Measurements from ENCODE around the gene APH1A. TPM values are rescaled to one million over a fixed set of nuclear protein-coding genes. Genes with fewer than 3 reads are reported as not detected.
A peak's percentile ranks its signal among the peaks of the same experiment; 100 is the strongest.

APH1A gene
- total RNA-seq, 1 experiment from 2014 or later, result 93.8 TPM

GRCh38 chr1:150267896-150268295 lies 920 bp downstream of the APH1A start:
- H3K27me3 ChIP-seq (replicated peaks; ENCODE audit: control insufficient read depth, insufficient read depth, low read length), result no peaks in the 10 kb centered on the region
- no peak for DNase-seq
- H3K4me1 ChIP-seq, result no peaks in the 10 kb centered on the region
- Mint-ChIP-seq H3K4me3 (ENCODE audit: unreplicated experiment) (peak overlapping the region; percentile 87), H3K27me3 (ENCODE audit: insufficient read depth, unreplicated experiment) (no peaks in the 10 kb centered on the region), H3K27ac (ENCODE audit: unreplicated experiment) (peak overlapping the region; percentile 60), H3K9me3 (ENCODE audit: unreplicated experiment) (no peaks in the 10 kb centered on the region), H3K4me1 (ENCODE audit: low read depth, unreplicated experiment) (peaks cover 14% of the 10 kb centered on the region), H3K36me3 (ENCODE audit: insufficient read depth, unreplicated experiment) (peaks cover 5% of the 10 kb centered on the region)
- peak overlapping the region; percentile 68 for H3K4me3 ChIP-seq (ENCODE audit: low read depth, low read length)
- intact Hi-C loops (cut with micrococcal nuclease; ENCODE audit: unreplicated experiment), result loop anchor here (2.0 kb wide), 1 partner anchor 15 kb away; the partner anchor contains the start of gene CIART
- no peaks in the 10 kb centered on the region for H3K9me3 ChIP-seq
- TF ChIP-seq CTCF (IDR thresholded peaks at IDR 0.05; ENCODE audit: insufficient read depth in 1 of 2, low read depth in 1 of 2, low read length in 1 of 2, severe bottlenecking in 1 of 2, unreplicated experiment in 1 of 2), result no peak
- BruUV-seq (replicated peaks), result no TSS peak
- ChIA-PET CTCF (no interaction called here), POLR2A (no interaction called here)
- no peaks in the 10 kb centered on the region; the same call in 1 of the 2 replicates for H3K36me3 ChIP-seq (ENCODE audit: control insufficient read depth, insufficient read depth, low read length)

GRCh38 chr1:150263549-150263948 lies 5.3 kb downstream of the APH1A start:
- ChIA-PET CTCF (no interaction called here), POLR2A (no interaction called here)
- Mint-ChIP-seq H3K9me3 (ENCODE audit: unreplicated experiment) (no peaks in the 10 kb centered on the region), H3K27me3 (ENCODE audit: insufficient read depth, unreplicated experiment) (peaks cover 2% of the 10 kb centered on the region), H3K4me3 (ENCODE audit: unreplicated experiment) (no peak overlapping the region), H3K27ac (ENCODE audit: unreplicated experiment) (no peak overlapping the region), H3K36me3 (ENCODE audit: insufficient read depth, unreplicated experiment) (no peaks in the 10 kb centered on the region), H3K4me1 (ENCODE audit: low read depth, unreplicated experiment) (peaks cover 7% of the 10 kb centered on the region)
- BruUV-seq (replicated peaks), result no TSS peak
- no peak for DNase-seq
- Histone ChIP-seq H3K9me3 (no peaks in the 10 kb centered on the region), H3K36me3 (ENCODE audit: control insufficient read depth, insufficient read depth, low read length) (no peaks in the 10 kb centered on the region; the same call in 1 of the 2 replicates), H3K4me3 (ENCODE audit: low read depth, low read length) (no peak overlapping the region), H3K27me3 (replicated peaks; ENCODE audit: control insufficient read depth, insufficient read depth, low read length) (no peaks in the 10 kb centered on the region), H3K4me1 (no peaks in the 10 kb centered on the region)
- TF ChIP-seq CTCF (IDR thresholded peaks at IDR 0.05; ENCODE audit: insufficient read depth in 1 of 2, low read depth in 1 of 2, low read length in 1 of 2, severe bottlenecking in 1 of 2, unreplicated experiment in 1 of 2), result no peak
- intact Hi-C loops (cut with micrococcal nuclease; ENCODE audit: unreplicated experiment), result no loop called here

- Histone ChIP-seq H3K4me1 (peaks cover 7% of the 10 kb centered on the region; the same call in 1 of the 2 replicates), H3K27me3 (replicated peaks; ENCODE audit: control insufficient read depth, insufficient read depth, low read length) (no peaks in the 10 kb centered on the region), H3K9me3 (no peaks in the 10 kb centered on the region), H3K36me3 (ENCODE audit: control insufficient read depth, insufficient read depth, low read length) (no peaks in the 10 kb centered on the region; the same call in 1 of the 2 replicates), H3K4me3 (ENCODE audit: low read depth, low read length) (no peak overlapping the region)
- intact Hi-C loops (cut with micrococcal nuclease; ENCODE audit: unreplicated experiment), result no loop called here
- ChIA-PET CTCF (no interaction called here), POLR2A (no interaction called here)
- H3K4me3 Mint-ChIP-seq (ENCODE audit: unreplicated experiment), result no peak overlapping the region
- peaks cover 2% of the 10 kb centered on the region for H3K27me3 Mint-ChIP-seq (ENCODE audit: insufficient read depth, unreplicated experiment)
- H3K4me1 Mint-ChIP-seq (ENCODE audit: low read depth, unreplicated experiment), result peaks cover 7% of the 10 kb centered on the region
- no peak for DNase-seq
- no peak overlapping the region for H3K27ac Mint-ChIP-seq (ENCODE audit: unreplicated experiment)
- no peaks in the 10 kb centered on the region for H3K9me3 Mint-ChIP-seq (ENCODE audit: unreplicated experiment)
- no peaks in the 10 kb centered on the region for H3K36me3 Mint-ChIP-seq (ENCODE audit: insufficient read depth, unreplicated experiment)
- TF ChIP-seq CTCF (IDR thresholded peaks at IDR 0.05; ENCODE audit: insufficient read depth in 1 of 2, low read depth in 1 of 2, low read length in 1 of 2, severe bottlenecking in 1 of 2, unreplicated experiment in 1 of 2), result no peak
- no TSS peak for BruUV-seq (replicated peaks)
Measured at GRCh38 chr1:150262388-150263320, 6.2 kb downstream of the APH1A start.
